Spinal cord (tissue), 10 donors: ENCODE results near the gene NFIL3. TPM values are rescaled to one million over a fixed set of nuclear protein-coding genes. Genes with fewer than 3 reads are reported as not detected.
"Not testable (repeated sequence)": the region's sequence is repeated elsewhere in the genome, so short reads cannot be mapped to it uniquely, and the experiment has no call there.

Experiments used
- DNase-seq, 6 donors: peaks; one replicate each; pipeline versions ENCODE4 v3.0.0 to v3.0.0-alpha.2; 2013 to 2015; ENCODE audit warnings: low spot score in 6 of 6, low read depth in 4 of 6
- H3K27ac ChIP-seq: one replicate; pipeline ENCODE4 v1.5.1; 2013; ENCODE audit warnings: low read depth, low read length, control low read depth
- H3K27me3 ChIP-seq: one replicate; pipeline ENCODE4 v1.6.1; 2013; ENCODE audit warnings: low read length; ENCODE audit not compliant: control insufficient read depth, insufficient read depth
- H3K36me3 ChIP-seq: one replicate; pipeline ENCODE4 v1.6.1; 2013; ENCODE audit warnings: low read length; ENCODE audit not compliant: control insufficient read depth, insufficient read depth
- H3K4me1 ChIP-seq: one replicate; pipeline ENCODE4 v1.6.1; 2013; ENCODE audit warnings: low read length; ENCODE audit not compliant: control insufficient read depth, insufficient read depth
- H3K4me3 ChIP-seq: one replicate; pipeline ENCODE4 v1.5.1; 2013; ENCODE audit warnings: low read depth, low read length, control low read depth
- H3K9me3 ChIP-seq: one replicate; pipeline ENCODE4 v1.6.1; 2013; ENCODE audit warnings: low read length; ENCODE audit not compliant: control insufficient read depth, insufficient read depth
- WGBS: methylation state at CpG from one replicate; pipeline ENCODE4 v1.1.5; 2013; ENCODE audit warnings: missing lambda C conversion rate; ENCODE audit not compliant: insufficient coverage; 5-methylcytosine and 5-hydroxymethylcytosine counted together
- long read RNA-seq, 4 donors: transcript quantifications; one replicate each; lab custom pipeline, GENCODE V29; 2026
- polyA plus RNA-seq, 2 donors: library from polyadenylated mRNA; unstranded; fragments of 120-200 nt; gene quantifications; one replicate each; pipeline ENCODE4 v1.2.1, GENCODE V29; 2013; ENCODE audit not compliant: insufficient read length in 2 of 2
- total RNA-seq, 2 donors: library from RNA; depleted of rRNA in 1 of 2; stranded (reverse); fragments of 120-200 nt in 1 of 2; fragments of >200 nt in 1 of 2; gene quantifications; one replicate each; pipeline versions ENCODE4 v1.2.3 to v1.2.4, GENCODE V29; 2013 to 2014
- donor health status: healthy.

NFIL3 gene
- 10 to 100 TPM; 12.0 to 20.4 TPM for total RNA-seq
- 10 to 100 TPM; 21.4 TPM for polyA plus RNA-seq
- long read RNA-seq, donor 1, partial matches to known transcripts: 18 of 21 reads
- long read RNA-seq, donor 1, other reads (novel, unspliced or antisense): 0 of 21 reads
- long read RNA-seq, donor 2, partial matches to known transcripts: 0 of 4 reads
- long read RNA-seq, donor 2, other reads (novel, unspliced or antisense): 0 of 4 reads
- long read RNA-seq, donor 3, partial matches to known transcripts: 0 of 4 reads
- long read RNA-seq, donor 3, other reads (novel, unspliced or antisense): 0 of 4 reads
- long read RNA-seq, donor 4, transcript NFIL3-201 (2 exons, 2,085 nt): major isoform, 25 of 25 reads
- long read RNA-seq, donor 4, partial matches to known transcripts: 0 of 25 reads
- long read RNA-seq, donor 4, other reads (novel, unspliced or antisense): 0 of 25 reads

- WGBS: under 1% methylated on average over 86 of the region's 92 CpGs
- peak within 1 kb of the TSS; percentile 86 for H3K27ac ChIP-seq
- no peaks in the 10 kb centered on the region for H3K36me3 ChIP-seq
- H3K4me1 ChIP-seq: peaks cover 19% of the 10 kb centered on the region
- no peaks in the 10 kb centered on the region for H3K9me3 ChIP-seq
- peaks cover 5% of the 10 kb centered on the region for H3K27me3 ChIP-seq
- peak within 1 kb of the TSS; percentile 89 for H3K4me3 ChIP-seq
- peak in 5 of 6 donors; percentile 60 to 94 (median 79) for DNase-seq
Observed at GRCh38 chr9:91423785-91424402, at the start of gene NFIL3. Gene NFIL3 (minus strand): TSS chr9:91423832. CDS start chr9:91410734, 13,098 bp downstream.

GRCh38 chr9:91471524-91471923, 47.9 kb upstream of the NFIL3 start:
- H3K9me3 ChIP-seq, H3K27ac ChIP-seq, H3K36me3 ChIP-seq, DNase-seq, H3K4me3 ChIP-seq, H3K4me1 ChIP-seq, H3K27me3 ChIP-seq: not testable (repeated sequence)
- WGBS: no CpG with 5 or more reads among the region's 3 CpGs

- Histone ChIP-seq H3K4me3 (no peak overlapping the region), H3K4me1 (no peaks in the 10 kb centered on the region), H3K36me3 (no peaks in the 10 kb centered on the region), H3K27ac (no peak overlapping the region), H3K27me3 (no peaks in the 10 kb centered on the region), H3K9me3 (no peaks in the 10 kb centered on the region)
- DNase-seq: no peak
- 100% methylated on average over 1 of the region's 2 CpGs for WGBS
Observed at GRCh38 chr9:91465420-91465819, 41.8 kb upstream of the NFIL3 start.

GRCh38 chr9:91458906-91459305, 35.3 kb upstream of the NFIL3 start:
- DNase-seq: no peak
- Histone ChIP-seq H3K9me3 (no peaks in the 10 kb centered on the region), H3K27me3 (no peaks in the 10 kb centered on the region), H3K4me1 (no peaks in the 10 kb centered on the region), H3K4me3 (no peak overlapping the region), H3K36me3 (no peaks in the 10 kb centered on the region), H3K27ac (no peak overlapping the region)
- WGBS: 100% methylated on average over 2 of the region's 2 CpGs

- Histone ChIP-seq H3K36me3 (no peaks in the 10 kb centered on the region), H3K4me3 (no peak overlapping the region), H3K27me3 (no peaks in the 10 kb centered on the region), H3K4me1 (no peaks in the 10 kb centered on the region), H3K9me3 (no peaks in the 10 kb centered on the region), H3K27ac (no peak overlapping the region)
- DNase-seq: no peak
- WGBS: 100% methylated on average over 1 of the region's 1 CpG
Observed at GRCh38 chr9:91452844-91453243, 29.2 kb upstream of the NFIL3 start.

- Histone ChIP-seq H3K4me1 (no peaks in the 10 kb centered on the region), H3K36me3 (no peaks in the 10 kb centered on the region), H3K27me3 (no peaks in the 10 kb centered on the region), H3K9me3 (no peaks in the 10 kb centered on the region), H3K27ac (no peak overlapping the region), H3K4me3 (no peak overlapping the region)
- no peak for DNase-seq
- no CpG with 5 or more reads among the region's 2 CpGs for WGBS
Observed at GRCh38 chr9:91451431-91452270, 28.0 kb upstream of the NFIL3 start.

- H3K4me1 ChIP-seq: no peaks in the 10 kb centered on the region
- WGBS: 90% methylated on average over 1 of the region's 1 CpG
- peaks cover 6% of the 10 kb centered on the region for H3K9me3 ChIP-seq
- H3K36me3 ChIP-seq: no peaks in the 10 kb centered on the region
- no peak overlapping the region for H3K27ac ChIP-seq
- no peaks in the 10 kb centered on the region for H3K27me3 ChIP-seq
- no peak for DNase-seq
- H3K4me3 ChIP-seq: no peak overlapping the region
Observed at GRCh38 chr9:91445135-91445534, 21.5 kb upstream of the NFIL3 start.

GRCh38 chr9:91443994-91444392, 20.4 kb upstream of the NFIL3 start:
- Histone ChIP-seq H3K4me3 (no peak overlapping the region), H3K27me3 (no peaks in the 10 kb centered on the region), H3K36me3 (no peaks in the 10 kb centered on the region)

GRCh38 chr9:91443321-91443993, 19.8 kb upstream of the NFIL3 start:
- H3K4me1 ChIP-seq: no peaks in the 10 kb centered on the region
- no peak overlapping the region for H3K4me3 ChIP-seq
- H3K27me3 ChIP-seq: no peaks in the 10 kb centered on the region
- peaks cover 6% of the 10 kb centered on the region for H3K9me3 ChIP-seq
- no peak for DNase-seq
- 100% methylated on average over 4 of the region's 8 CpGs for WGBS
- H3K36me3 ChIP-seq: no peaks in the 10 kb centered on the region
- H3K27ac ChIP-seq: no peak overlapping the region

More at GRCh38 chr9:91443994-91444392, 20.4 kb upstream of the NFIL3 start:
- Histone ChIP-seq H3K9me3 (peaks cover 6% of the 10 kb centered on the region), H3K27ac (no peak overlapping the region), H3K4me1 (no peaks in the 10 kb centered on the region)
- DNase-seq: no peak
